Left lung (tissue), 10 donors: Measurements from ENCODE around the gene COL20A1. TPM values are rescaled to one million over a fixed set of nuclear protein-coding genes. Genes with fewer than 3 reads are reported as not detected.

Experiments
- ATAC-seq: fragments of 200-7000 bp; cut with Tn5 transposase; one replicate; pipeline ENCODE4 v1.9.1; 2020; ENCODE audit warnings: moderate library complexity
- DNase-seq, 4 donors: peaks; one replicate each; pipeline ENCODE4 v3.0.0-alpha.2; 2013 to 2020
- H3K27ac ChIP-seq, 2 donors: fragments of 200-600 bp; sonication (generic) in 1 of 2; one replicate each; pipeline versions ENCODE4 v1.5.0 to v1.8.0; 2020 to 2021
- H3K27me3 ChIP-seq, 2 donors: fragments of 200-600 bp; sonication (generic) in 1 of 2; one replicate each; pipeline versions ENCODE4 v1.5.0 to v1.8.0; 2020 to 2021
- H3K36me3 ChIP-seq, 2 donors: fragments of 200-600 bp; sonication (generic) in 1 of 2; one replicate each; pipeline versions ENCODE4 v1.5.0 to v1.8.0; 2020 to 2021
- H3K4me1 ChIP-seq, 2 donors: fragments of 200-600 bp; one replicate each; pipeline ENCODE4 v1.8.0; 2021
- H3K4me3 ChIP-seq, 2 donors: fragments of 200-600 bp; sonication (generic) in 1 of 2; one replicate each; pipeline versions ENCODE4 v1.5.0 to v1.8.0; 2020 to 2021; ENCODE audit warnings: mild to moderate bottlenecking in 1 of 2
- H3K9me3 ChIP-seq, 2 donors: fragments of 200-600 bp; sonication (generic) in 1 of 2; one replicate each; pipeline versions ENCODE4 v1.5.0 to v1.8.0; 2020 to 2021
- CTCF ChIP-seq, 2 donors: fragments of 200-600 bp; sonication (generic) in 1 of 2; IDR thresholded peaks; one replicate each; pipeline versions ENCODE4 v1.5.0 to v1.8.0; 2021; ENCODE audit warnings: antibody characterized with exemption in 2 of 2
- intact Hi-C, 2 donors: fragments of 100-400 bp; cut with DNase I; formaldehyde crosslinking; loops; one replicate each; pipeline versions ENCODE4 v1.11.2 to v1.14.2; 2022
- polyA plus RNA-seq, 6 donors: library from polyadenylated mRNA; unstranded; fragments of 120-200 nt; gene quantifications; one replicate each; pipeline ENCODE4 v1.2.1, GENCODE V29; 2013; ENCODE audit not compliant: insufficient read length in 6 of 6
- total RNA-seq, 2 donors: library from RNA; stranded (reverse); fragmentation: NEBNext Ultra II Directional; extraction: Animal tissue kit (Norgen Biotek cat#: 25700); gene quantifications; one replicate each; pipeline ENCODE4 v1.2.1, GENCODE V29; 2021
- donor health status: DM: no; HTN: yes; CAD: no.
- donor health status: DM: no; HTN: no; CAD: no.

The COL20A1 gene
- total and polyA plus RNA-seq, 8 donors: 0.08 to 0.31 (median 0.24) TPM; not detected in 2

GRCh38 chr20:63367446-63368055 lies 74.6 kb downstream of the COL20A1 start:
- intact Hi-C loops: no loop called here
- no peak for TF ChIP-seq CTCF (IDR thresholded peaks at IDR 0.05)
- Histone ChIP-seq H3K4me1 (no peaks in the 10 kb centered on the region), H3K36me3 (no peaks in the 10 kb centered on the region), H3K9me3 (no peaks in the 10 kb centered on the region), H3K27me3 (peaks cover 0 to 93% of the 10 kb centered on the region in 2 donors), H3K4me3 (no peak overlapping the region), H3K27ac (no peak overlapping the region)
- ATAC-seq: no peak
- DNase-seq: peak in 1 of 4 donors; percentile 75

- H3K36me3 ChIP-seq: no peaks in the 10 kb centered on the region
- peaks cover 0 to 93% of the 10 kb centered on the region in 2 donors for H3K27me3 ChIP-seq
- H3K27ac ChIP-seq: no peak overlapping the region
- TF ChIP-seq CTCF (IDR thresholded peaks at IDR 0.05): no peak
- no peak overlapping the region for H3K4me3 ChIP-seq
- DNase-seq: peak in 1 of 4 donors; percentile 53
- ATAC-seq: no peak
- H3K4me1 ChIP-seq: no peaks in the 10 kb centered on the region
- H3K9me3 ChIP-seq: no peaks in the 10 kb centered on the region
- intact Hi-C loops: no loop called here
These were observed 75.2 kb downstream of the COL20A1 start for GRCh38 chr20:63368151-63368550.

GRCh38 chr20:63369024-63369530 lies 76.1 kb downstream of the COL20A1 start:
- no peak for TF ChIP-seq CTCF (IDR thresholded peaks at IDR 0.05)
- no peaks in the 10 kb centered on the region for H3K36me3 ChIP-seq
- DNase-seq: no peak
- no peak overlapping the region for H3K4me3 ChIP-seq
- H3K4me1 ChIP-seq: no peaks in the 10 kb centered on the region
- H3K9me3 ChIP-seq: no peaks in the 10 kb centered on the region
- ATAC-seq: no peak
- H3K27me3 ChIP-seq: peaks cover 0 to 93% of the 10 kb centered on the region in 2 donors
- intact Hi-C loops: no loop called here
- no peak overlapping the region for H3K27ac ChIP-seq

GRCh38 chr20:63369724-63370617 lies 77.0 kb downstream of the COL20A1 start:
- no peak for TF ChIP-seq CTCF (IDR thresholded peaks at IDR 0.05)
- Histone ChIP-seq H3K9me3 (no peaks in the 10 kb centered on the region), H3K4me3 (no peak overlapping the region), H3K27ac (no peak overlapping the region), H3K27me3 (peaks cover 0 to 93% of the 10 kb centered on the region in 2 donors), H3K4me1 (no peaks in the 10 kb centered on the region), H3K36me3 (no peaks in the 10 kb centered on the region)
- DNase-seq (peak in 1 of 4 donors; percentile 68), ATAC-seq (no peak)
- intact Hi-C loops: no loop called here

- ATAC-seq (no peak), DNase-seq (peak in 1 of 4 donors; percentile 68)
- Histone ChIP-seq H3K4me3 (no peak overlapping the region), H3K9me3 (no peaks in the 10 kb centered on the region), H3K36me3 (no peaks in the 10 kb centered on the region), H3K4me1 (no peaks in the 10 kb centered on the region), H3K27me3 (peaks cover 0 to 92% of the 10 kb centered on the region in 2 donors), H3K27ac (no peak overlapping the region)
- TF ChIP-seq CTCF (IDR thresholded peaks at IDR 0.05): no peak
- intact Hi-C loops: no loop called here
These were observed 77.7 kb downstream of the COL20A1 start for GRCh38 chr20:63370618-63371187.
